GM18502 (cell line): ENCODE results near the gene DOK7.

Experiments used
- ATAC-seq: cut with Tn5 transposase; IDR thresholded peaks from one replicate; pipeline ENCODE4 v1.9.1; 2021; ENCODE audit warnings: mild to moderate bottlenecking; ENCODE audit not compliant: unreplicated experiment, poor library complexity

DOK7 gene

DNA sequence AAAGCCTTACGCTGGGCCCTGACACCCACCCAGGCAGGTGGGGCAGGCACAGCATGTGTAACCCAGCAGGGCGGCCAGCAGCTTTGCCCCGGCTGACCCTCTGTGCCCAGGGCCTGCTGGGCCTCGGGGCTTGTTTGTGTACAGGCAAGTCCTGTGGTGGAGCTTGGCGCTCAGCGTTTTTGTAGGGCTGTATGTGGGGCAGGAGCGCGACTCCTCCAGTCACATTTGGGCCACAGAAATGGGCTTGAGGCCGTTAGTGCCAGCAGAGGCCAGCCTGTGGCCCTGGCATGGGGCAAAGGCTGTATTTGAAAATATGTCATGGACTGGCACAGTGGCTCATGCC lies 36.0 kb upstream of the DOK7 start:
- no peak for ATAC-seq

DNA sequence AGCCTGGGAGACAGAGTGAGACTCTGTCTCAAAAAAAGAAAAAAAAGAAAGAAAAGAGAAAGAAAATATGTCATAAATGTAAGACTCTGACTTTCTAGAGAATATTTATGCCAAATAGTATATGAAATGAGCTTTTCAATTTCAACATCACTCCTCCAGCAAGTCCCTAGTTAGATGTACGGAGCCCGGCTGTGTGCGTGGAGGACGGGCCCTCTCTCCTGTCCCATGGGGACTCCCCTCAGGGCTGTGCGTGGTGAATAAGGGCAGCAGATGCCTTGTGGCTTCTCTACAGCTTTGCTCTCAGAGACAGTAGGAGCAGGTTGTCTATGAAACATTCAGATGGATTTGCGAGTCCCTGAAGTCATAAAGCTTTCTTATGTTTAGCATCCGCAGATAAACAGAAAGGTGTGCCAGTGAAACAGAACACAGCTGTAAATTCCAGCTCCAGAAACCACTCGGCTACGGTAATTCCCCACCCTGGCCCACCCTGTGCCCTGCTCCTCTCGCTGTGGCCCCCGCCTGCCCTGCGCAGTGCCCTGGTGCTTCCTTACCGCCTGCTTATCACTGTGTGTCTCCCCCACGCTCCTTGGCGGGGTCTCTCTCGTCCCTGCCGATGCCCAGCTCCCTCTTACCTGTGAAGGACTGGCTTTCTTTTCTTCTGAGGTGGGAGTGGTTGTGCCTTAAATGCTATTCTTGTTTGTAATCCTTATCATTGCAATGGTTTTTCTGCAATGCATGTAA lies 35.2 kb upstream of the DOK7 start:
- no peak for ATAC-seq

DNA sequence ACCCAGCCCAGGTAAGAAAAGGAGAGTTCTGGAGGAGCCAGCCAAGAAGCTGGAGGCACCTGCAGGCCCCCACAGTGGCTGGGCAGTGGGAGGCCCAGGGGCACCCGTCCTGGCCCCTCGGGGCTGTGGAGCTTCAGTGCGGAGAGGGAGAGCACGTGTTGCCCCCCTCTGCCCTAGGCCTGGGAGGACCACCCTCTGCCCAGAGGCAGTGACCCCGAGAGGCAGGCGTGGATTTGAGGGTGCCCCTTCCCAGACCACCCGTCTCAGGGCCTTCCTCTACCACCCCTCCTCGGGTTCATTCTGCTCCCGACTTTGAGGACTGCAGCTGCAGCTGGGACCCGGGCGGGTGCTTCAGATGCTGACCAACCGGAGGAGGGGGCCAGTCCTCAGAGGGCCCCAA lies 33.5 kb upstream of the DOK7 start:
- no peak for ATAC-seq

DNA sequence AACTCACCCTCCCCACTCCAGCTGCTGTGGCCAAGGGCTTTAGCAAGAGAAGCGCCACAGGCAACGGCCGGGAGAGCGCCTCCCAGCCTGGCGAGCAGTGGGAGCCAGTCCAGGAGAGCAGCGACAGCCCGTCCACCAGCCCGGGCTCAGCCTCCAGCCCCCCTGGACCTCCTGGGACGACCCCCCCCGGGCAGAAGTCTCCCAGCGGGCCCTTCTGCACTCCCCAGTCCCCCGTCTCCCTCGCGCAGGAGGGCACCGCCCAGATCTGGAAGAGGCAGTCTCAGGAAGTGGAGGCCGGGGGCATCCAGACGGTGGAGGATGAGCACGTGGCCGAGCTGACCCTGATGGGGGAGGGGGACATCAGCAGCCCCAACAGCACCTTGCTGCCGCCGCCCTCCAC lies 32.6 kb upstream of the DOK7 start:
- no peak for ATAC-seq

DNA sequence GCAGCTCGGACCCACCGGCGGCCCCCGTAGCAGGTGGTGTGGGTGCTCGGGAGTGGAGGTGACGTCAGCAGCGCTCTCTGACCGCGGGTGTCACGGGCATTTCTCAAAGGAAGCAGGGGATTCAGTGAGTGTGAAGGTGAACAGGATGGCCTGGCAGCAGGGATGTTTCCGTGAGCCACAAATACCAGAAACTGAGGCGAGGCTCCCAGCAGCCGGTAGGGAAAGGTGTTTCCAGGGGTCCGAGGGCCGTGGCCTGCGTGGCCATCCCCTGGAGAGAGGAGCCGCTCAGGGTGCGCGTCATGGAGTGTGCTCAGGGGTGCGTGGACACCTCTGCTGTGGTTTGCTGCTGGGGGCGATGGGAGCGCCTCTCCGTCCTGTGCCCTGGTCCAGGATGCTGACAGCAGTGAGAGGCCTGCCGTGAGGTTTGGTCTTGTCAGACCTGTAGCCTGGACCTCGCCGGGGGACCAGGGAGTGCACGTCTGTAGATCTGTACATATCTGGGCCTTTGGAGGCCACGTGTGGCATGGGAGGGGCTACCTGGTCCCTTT lies 31.6 kb upstream of the DOK7 start:
- ATAC-seq: no peak

DNA sequence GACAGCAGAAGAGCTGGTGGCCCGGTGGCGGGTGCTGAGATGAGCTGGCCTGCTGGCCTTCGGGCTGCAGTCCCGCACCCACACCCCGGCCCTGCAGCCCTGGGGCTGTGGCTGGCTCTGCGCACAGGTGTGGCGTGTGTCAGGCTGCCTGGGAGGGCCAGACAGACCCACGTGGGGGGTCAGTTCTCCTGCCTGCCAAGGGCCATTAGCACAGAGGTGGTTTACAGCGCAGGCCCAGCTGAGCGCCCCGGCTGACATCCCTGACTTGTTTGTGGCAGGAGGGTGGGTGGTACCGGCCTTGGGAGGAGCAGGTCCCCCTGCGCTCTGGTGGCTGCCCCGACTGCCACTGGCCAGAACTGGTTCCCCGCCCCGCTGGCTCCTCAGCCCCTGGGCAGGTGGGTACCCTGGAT lies 30.7 kb upstream of the DOK7 start:
- no peak for ATAC-seq

DNA sequence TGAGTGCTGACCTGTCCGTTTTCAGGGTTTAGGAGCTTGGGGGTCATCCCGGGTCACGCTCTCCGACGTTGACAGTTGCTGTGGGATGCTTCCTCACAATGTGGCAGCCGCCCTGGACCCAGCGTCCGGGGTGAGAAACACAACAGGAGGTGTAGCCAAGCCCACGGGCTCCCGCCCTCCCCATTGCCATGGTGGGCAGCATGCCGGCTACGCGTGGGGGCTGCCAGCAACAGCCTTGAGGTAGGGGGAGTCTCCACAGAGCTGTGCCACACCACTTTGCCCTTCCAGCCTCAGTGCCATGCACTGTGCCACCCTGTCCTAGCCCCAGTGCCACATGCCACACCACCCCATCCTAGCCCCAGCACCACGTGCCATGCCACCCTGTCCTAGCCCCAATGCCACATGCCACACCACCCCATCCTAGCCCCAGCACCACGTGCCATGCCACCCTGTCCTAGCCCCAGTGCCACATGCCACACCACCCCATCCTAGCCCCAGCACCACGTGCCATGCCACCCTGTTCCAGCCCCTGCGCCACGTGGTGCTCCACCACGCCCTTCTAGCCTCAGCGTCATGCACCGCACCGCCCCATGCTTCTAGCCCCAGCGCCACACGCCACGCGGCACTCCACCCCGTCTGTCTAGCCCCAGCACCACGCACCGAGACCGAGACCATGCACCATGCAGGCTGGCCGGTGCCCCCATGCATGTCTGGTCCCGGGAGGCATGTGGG lies 29.8 kb upstream of the DOK7 start:
- no peak for ATAC-seq

DNA sequence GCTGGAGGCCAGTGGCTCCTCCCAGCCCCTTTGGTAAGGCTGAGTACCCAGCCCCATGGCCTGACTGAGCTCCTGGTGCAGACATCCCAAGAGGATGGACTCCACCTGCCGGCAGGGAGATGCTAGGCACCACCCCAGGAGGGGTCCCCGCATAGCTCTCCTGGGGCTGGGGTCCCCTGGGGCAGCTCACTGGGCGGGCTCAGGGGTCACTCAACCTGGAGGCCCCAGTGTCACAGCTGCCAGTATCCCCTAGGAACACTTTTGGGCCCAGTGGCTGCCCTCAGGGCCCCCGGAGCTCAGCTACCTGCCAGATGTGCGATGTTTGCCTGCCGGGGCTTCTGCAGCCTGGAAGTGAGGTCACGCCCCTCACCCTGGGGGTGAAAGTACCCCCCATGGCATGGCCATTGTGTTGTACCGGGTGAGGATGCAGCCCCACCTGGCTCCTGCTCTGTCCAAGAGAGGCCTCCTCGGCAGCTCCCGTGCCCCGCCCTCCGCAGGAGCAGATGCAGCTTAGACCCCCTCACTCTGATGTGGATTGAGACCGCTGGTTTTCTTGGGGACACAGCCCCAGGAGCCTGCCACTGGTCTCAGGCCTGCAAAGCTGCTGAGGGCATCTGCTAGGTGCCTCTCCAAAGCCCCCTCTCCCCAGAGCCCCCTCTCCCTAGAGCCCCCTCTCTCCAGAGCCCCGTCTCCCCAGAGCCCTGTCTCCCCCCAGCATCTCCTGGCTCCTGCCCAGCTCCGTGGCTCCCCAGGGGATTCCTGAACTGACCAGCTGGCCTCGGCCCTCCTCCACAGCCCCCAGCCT lies 28.0 kb upstream of the DOK7 start:
- ATAC-seq: no peak

DNA sequence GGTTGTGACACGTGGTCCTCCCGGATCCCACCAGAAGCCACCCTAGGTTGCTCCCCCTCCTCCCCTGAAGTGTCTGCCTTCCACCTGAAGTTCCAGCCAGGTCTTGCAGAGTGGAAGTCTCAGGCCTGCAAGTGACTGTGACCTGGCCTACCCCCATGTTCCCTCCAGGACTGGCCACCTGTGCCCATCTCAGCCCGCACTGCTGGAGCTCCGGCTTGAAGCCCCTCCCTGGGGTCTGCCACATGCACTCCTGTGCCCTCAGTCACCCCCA lies 27.5 kb upstream of the DOK7 start:
- ATAC-seq: no peak

DNA sequence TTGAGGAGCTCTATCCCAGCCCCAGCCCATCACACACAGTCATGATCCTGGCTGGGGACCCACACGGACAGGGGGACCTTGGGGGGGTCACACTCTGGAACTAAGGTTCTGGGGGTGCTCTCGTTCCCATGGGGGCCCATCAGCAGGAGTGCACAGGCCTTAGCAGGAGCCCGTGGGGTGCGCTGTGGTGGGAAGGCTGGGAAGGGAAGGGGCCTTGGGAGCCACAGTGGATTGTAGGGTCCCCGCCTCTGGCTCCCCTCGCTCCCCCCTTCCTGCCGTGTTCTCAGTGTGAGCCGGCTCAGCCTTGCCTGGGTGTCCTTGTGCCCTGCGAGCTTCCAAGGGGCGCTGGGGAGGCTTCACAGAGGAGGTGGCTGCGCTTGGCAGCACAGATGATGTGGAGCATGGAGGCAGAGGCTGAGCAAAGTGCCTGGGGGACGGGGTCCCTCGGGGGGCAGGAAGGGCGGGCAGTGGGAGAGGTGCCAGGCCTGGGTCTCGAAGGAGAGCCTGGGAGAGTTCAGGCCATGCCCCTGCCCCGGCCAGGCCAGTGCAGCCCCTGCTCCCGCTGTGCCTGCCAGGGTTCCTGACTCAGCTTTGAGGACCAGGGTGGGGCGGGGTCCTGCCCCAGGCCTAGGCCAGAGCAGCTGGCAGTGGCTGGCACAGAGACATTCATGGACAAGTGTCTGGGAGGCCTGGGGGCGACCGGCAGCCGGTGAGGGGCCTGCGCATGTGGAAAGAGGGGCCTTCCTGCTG lies 26.9 kb upstream of the DOK7 start:
- no peak for ATAC-seq

DNA sequence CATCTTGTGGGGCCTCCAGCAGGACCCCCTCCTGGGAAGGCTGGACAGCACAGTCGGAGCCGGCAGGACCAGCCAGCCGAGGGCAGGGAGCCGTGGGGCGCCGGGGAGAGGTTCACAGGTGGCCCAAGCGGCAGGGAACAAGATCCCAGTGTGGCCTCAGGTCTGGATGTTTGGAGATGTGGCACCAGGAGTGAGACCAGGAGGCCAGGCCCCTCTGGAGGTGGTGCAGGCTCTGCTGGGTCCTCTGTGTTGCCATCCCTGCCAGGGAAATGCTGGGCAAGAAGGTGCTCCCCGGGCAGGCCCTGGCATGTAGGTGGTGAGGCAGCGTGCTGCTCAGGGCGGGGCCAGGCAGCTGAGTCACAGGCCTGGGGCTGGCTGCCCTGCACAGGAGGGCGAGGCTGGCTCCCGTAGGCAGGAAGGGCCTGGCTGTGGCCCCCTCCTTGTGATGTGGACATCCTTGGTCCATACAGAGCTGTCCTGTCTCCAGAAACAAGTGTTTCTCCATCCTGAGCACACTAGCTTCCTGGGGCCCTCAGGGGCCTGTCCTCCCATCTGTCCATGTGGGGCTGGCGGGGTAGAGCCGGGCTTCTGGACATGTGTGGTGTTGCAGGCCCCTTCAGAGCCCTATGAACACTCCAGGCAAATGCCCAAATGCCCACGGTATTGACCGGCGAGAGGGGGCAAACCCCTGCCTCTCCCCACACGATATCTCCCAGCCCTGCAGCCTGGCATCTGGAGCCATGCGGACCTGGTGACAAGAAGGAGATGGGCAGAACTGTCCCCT lies 26.1 kb upstream of the DOK7 start:
- ATAC-seq: no peak

DNA sequence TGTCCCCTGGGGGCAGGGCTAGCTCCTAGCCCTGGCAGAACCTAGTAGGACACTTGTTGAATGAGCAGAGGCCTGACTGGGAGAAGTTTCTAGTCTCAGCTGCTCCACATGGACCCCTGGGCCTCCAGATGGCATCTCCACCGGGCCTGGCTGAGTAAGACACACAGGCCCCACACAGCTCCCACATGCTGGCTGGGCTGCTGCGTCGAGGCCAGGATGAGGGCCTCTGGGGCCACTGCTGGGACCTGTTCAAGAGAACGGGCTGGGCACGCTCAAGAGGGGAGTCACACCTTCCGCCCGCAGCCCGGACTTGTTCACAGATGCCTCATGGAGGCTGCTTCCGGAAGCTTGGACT lies 25.5 kb upstream of the DOK7 start:
- ATAC-seq: no peak

DNA sequence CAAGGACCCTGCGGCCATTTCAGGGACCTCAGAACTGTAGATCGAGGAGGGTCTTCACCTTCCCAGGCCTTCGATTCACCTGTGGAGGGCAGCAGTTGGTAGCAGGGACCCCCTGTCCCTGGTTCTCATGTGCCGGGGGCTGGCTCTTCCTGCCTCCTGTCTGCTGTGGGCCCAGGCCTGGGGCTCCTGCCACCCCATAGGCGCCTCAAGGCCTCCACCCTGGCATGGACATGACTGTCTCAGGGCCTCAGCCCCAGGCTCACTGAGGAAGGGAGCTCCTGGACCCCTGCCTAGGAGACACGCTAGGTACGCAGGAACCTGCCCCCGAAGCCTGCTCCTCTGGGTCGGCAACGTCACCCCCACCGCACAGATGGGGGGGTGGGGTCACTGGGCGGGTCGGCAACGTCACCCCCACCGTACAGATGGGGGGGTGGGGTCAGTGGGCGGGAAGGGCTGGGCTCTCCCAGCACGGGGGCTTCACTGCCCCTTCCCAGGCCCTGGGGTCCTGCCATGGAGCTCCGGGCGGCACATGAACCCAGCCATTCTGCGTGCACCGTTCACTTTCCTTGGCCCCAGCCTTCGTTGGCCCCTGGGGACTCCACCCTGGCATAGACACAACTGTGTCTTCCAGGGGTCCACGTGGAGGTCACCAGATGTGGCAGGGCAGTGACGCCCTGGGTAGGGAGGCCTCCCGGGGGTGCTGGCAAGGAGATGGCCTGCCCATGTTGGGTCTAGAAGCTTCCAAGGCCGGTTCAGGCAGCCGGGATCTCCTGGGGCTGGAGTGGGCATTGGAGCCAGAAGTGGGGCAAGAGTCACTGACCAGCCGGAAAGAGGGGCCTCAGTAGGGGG lies 24.9 kb upstream of the DOK7 start:
- no peak for ATAC-seq

DNA sequence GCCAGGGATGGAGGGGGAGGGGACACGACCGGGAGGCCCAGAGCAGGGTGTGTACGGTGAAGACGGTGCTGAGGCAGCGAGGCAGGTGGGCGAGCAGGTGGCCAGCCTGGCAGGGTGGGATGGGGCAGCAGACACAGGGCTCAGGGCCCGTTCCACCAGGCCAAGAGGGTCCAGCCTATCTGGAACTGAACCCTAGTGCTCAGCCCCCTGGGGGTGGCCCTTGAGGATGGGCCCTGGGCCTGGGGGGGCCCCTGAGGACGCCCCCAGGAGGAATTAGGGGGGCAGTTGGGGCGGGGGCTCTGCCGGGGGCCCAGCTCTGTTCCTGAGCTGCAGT lies 24.3 kb upstream of the DOK7 start:
- ATAC-seq: no peak

DNA sequence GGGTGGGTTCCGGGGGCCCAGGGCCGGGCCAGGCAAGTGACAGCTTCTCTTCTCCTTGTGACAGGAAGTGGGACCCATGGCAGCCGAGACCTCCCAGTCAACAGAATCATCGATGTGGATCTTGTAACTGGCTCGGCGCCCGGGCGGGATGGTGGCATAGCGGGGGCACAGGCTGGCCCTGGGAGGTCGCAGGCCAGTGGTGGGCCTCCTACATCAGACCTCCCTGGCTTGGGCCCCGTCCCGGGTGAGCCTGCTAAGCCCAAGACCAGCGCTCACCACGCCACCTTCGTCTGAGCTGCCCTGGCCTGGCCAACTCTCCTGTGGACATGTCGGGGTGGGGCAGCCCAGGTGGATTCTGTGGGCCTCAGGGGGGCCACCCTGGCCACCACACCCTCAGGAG lies 23.7 kb upstream of the DOK7 start:
- no peak for ATAC-seq

DNA sequence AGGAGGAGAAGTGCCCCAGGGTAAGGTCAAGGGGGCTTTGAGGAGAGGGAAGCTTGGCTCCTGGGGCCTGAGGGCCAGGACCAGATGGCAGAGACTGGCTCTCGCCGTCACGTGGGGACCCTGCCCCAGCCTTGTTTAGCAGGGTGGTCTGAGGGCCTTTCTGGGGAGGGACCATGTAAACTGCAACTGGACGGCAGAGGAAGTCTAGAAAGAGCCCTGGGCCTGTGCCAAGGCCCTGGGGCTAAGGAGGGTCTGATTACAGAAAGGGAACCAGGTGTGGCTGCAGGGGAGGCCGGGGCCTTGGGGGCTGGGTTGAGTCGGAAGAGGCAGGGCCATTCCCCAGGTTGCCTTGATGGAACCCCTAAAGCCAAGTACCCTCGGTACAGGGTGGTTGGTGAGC lies 23.1 kb upstream of the DOK7 start:
- no peak for ATAC-seq

DNA sequence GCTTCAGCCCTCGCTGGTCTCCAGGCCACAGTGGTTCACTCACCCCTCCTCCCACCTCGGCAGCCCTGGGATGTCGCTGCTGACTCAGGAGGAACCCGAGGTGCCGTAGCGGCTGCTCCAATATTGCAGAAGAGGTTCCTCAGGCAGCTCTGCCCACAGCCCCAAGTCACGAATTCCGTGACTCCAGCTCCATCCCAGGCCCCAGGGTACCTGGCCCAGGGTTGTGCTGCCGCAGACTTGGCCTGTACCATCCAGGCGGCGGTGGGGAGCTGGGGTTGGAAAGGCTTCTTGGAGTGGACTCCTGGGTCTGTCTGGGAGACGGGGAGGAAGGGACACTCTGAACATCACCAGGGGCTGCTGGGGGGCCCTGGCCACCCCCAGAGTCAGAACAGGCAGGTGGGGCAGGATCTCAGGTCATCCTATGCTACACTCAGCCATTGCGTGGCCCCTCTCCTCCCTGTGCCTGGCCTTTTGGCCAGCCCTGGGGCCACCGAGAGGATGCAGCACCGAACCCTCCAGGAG lies 22.1 kb upstream of the DOK7 start:
- no peak for ATAC-seq

DNA sequence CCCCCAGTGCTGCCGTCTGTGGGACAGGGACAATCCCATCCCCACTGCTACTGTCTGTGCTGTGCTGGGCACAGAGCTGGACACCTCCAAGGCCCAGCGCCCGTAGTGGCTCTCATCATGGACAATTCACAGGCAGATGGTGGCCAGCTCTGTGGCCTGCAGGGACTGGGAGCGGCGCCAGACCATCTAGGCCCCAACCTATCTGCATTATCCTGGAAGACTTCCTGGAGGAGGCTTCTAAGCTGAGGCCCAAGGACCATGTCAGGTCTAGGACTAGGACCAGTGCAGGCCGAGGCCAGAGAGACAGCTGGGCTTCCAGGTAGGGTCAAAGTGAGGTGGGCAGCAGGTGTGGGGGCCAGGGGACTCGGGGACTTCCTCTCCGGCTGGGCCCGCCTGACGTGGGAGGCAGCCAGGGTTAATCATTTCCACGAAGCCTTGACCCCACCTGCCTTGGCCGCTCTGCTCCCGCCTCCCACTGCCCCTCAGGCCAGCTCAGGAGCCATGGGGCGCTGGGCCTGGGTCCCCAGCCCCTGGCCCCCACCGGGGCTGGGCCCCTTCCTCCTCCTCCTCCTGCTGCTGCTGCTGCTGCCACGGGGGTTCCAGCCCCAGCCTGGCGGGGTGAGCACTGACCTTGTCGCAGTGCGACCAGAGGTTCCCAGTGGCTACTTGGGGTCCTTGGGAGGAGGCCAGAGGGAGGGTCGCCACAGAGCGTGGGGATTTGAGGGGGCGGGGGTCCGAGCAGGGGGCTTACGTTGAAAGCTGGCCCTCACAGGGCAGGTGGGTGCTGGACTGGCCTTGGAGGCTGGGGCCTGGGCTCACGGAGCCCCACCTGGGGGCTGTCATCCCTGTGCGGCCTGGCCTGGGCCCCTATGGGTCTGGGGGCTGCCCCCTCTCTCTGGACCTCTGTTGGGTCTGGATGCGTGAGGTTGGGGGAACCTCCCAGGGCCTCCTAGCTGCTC lies 21.3 kb upstream of the DOK7 start, which contains the start of gene HGFAC:
HGFAC (plus strand) TSS at position 468 of the 959 bp plus-strand sequence; CDS start at position 502, 34 bp downstream.
- no peak for ATAC-seq
